Esophagus squamous epithelium (tissue), 5 donors: ENCODE data around the gene DYNC1I1. TPM values are rescaled to one million over a fixed set of nuclear protein-coding genes. Genes with fewer than 3 reads are reported as not detected.

Experiments
- DNase-seq: peaks from one replicate; lab custom pipeline; 2025; lab: John Stamatoyannopoulos, UW
- H3K27ac ChIP-seq, 4 donors: fragments of 200-600 bp; sonication (generic); one replicate each; pipeline ENCODE4 v1.5.1; 2016 to 2019; ENCODE audit warnings: mild to moderate bottlenecking in 1 of 4
- H3K27me3 ChIP-seq, 4 donors: fragments of 200-600 bp; sonication (generic); 1 replicate in 3 of 4; 2 replicates in 1 of 4; pipeline versions ENCODE4 v1.5.1 to v1.6.0; 2017 to 2021; ENCODE audit warnings: antibody characterized with exemption in 1 of 4
- H3K36me3 ChIP-seq, 3 donors: fragments of 200-600 bp; sonication (generic); one replicate each; pipeline ENCODE4 v1.5.1; 2016 to 2019
- H3K4me1 ChIP-seq, 3 donors: fragments of 200-600 bp; sonication (generic); one replicate each; pipeline ENCODE4 v1.5.1; 2017 to 2019
- H3K4me3 ChIP-seq, 4 donors: fragments of 200-600 bp; sonication (generic); 1 replicate in 3 of 4; 2 replicates in 1 of 4; pipeline ENCODE4 v1.5.1; 2016 to 2019; ENCODE audit warnings: mild to moderate bottlenecking in 2 of 4, moderate library complexity in 1 of 4
- H3K9me3 ChIP-seq, 3 donors: fragments of 200-600 bp; sonication (generic); one replicate each; pipeline ENCODE4 v1.5.1; 2016 to 2019
- CTCF ChIP-seq, 6 experiments: fragments of 450-650 bp in 4 of 6; fragments of 200-600 bp in 2 of 6; sonication (generic) in 2 of 6; IDR thresholded peaks; one replicate each; pipeline ENCODE4 v1.5.1; 2016 to 2019; ENCODE audit warnings: antibody characterized with exemption in 6 of 6, mild to moderate bottlenecking in 4 of 6, moderate library complexity in 4 of 6
- POLR2A ChIP-seq, 4 donors: fragments of 450-650 bp; IDR thresholded peaks; one replicate each; pipeline ENCODE4 v1.6.1; 2017; ENCODE audit warnings: antibody characterized with exemption in 4 of 4, mild to moderate bottlenecking in 4 of 4, moderate library complexity in 3 of 4
- WGBS, 2 donors: methylation state at CpG; one replicate each; pipeline ENCODE4 v1.1.5; 2018; 5-methylcytosine and 5-hydroxymethylcytosine counted together
- intact Hi-C: fragments of 100-400 bp; cut with DNase I; formaldehyde crosslinking; loops from one replicate; pipeline ENCODE4 v1.15.0; 2022
- total RNA-seq, 4 donors: library from RNA; depleted of rRNA; stranded (reverse); fragments of >200 nt; gene quantifications; one replicate each; pipeline ENCODE4 v1.1.0, GENCODE V29; 2016
- donor health status: DM: yes; HTN: yes; CAD: no.

Gene DYNC1I1
- total RNA-seq, 4 donors from 2014 or later = 2.0 to 8.0 (median 2.4) TPM

GRCh38 chr7:95951531-95951930 lies 179.2 kb downstream of the DYNC1I1 start:
- no peaks in the 10 kb centered on the region for H3K4me1 ChIP-seq
- no peaks in the 10 kb centered on the region for H3K9me3 ChIP-seq
- H3K4me3 ChIP-seq = no peak overlapping the region
- no peak for TF ChIP-seq CTCF (IDR thresholded peaks at IDR 0.05)
- no peak for TF ChIP-seq POLR2A (IDR thresholded peaks at IDR 0.05)
- H3K27ac ChIP-seq = no peak overlapping the region
- 80 to 90% methylated on average over 5 of the region's 5 CpGs for WGBS, 2 donors
- DNase-seq = no peak
- no peaks in the 10 kb centered on the region for H3K36me3 ChIP-seq
- no peaks in the 10 kb centered on the region for H3K27me3 ChIP-seq
- intact Hi-C loops = no loop called here

DNA sequence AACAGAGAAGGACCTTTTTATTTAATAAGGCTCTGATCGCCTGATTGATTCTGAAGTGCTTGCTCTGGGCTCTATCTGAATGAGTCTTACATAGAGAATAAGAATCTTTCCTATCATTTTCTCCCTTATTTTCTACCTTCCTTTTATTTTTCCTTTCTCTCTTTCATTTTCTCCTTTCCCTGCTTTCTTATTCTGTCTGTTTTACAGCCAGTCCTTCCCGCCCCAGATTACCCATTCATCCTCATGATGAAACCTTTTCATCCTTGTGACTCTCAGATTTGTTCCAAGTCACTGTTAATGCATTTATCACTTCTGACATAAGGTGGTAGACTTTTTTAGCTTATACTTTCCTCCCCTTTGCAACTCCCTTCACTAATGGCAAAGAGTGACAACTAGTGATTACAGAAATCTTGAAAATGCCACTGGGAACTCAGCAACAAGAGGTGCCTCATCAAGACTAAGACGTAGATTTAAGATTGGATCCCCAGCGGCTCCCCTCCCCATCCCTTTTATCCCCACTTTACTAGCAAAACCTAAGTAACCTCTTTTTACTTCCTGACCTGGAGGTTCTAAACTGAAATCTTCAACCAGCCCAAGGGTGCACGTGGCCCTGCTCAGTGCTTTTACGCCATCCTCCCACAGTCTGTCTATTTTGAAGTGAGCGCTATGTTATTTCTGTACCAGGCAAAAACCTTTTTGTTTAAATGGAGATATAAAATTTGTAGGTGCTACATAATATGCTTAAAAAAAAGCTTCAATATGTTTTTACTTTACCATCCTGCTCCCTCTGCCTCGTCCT lies 179.8 kb downstream of the DYNC1I1 start:
- Histone ChIP-seq H3K4me1 (no peaks in the 10 kb centered on the region), H3K4me3 (no peak overlapping the region), H3K36me3 (no peaks in the 10 kb centered on the region), H3K9me3 (no peaks in the 10 kb centered on the region), H3K27ac (no peak overlapping the region), H3K27me3 (no peaks in the 10 kb centered on the region)
- intact Hi-C loops = no loop called here
- WGBS, 2 donors = 72 to 73% methylated on average over 8 of the region's 8 CpGs
- no peak for TF ChIP-seq CTCF (IDR thresholded peaks at IDR 0.05)
- no peak for TF ChIP-seq POLR2A (IDR thresholded peaks at IDR 0.05)
- DNase-seq = no peak

GRCh38 chr7:95952851-95953250 lies 180.5 kb downstream of the DYNC1I1 start:
- intact Hi-C loops = no loop called here
- Histone ChIP-seq H3K9me3 (no peaks in the 10 kb centered on the region), H3K36me3 (no peaks in the 10 kb centered on the region), H3K27me3 (no peaks in the 10 kb centered on the region), H3K27ac (no peak overlapping the region), H3K4me1 (no peaks in the 10 kb centered on the region), H3K4me3 (no peak overlapping the region)
- no peak for DNase-seq
- WGBS, 2 donors = 29 to 33% methylated on average over 1 of the region's 1 CpG
- TF ChIP-seq CTCF (IDR thresholded peaks at IDR 0.05) = no peak
- TF ChIP-seq POLR2A (IDR thresholded peaks at IDR 0.05) = no peak

- no peaks in the 10 kb centered on the region for H3K27me3 ChIP-seq
- H3K4me1 ChIP-seq = no peaks in the 10 kb centered on the region
- H3K36me3 ChIP-seq = no peaks in the 10 kb centered on the region
- H3K4me3 ChIP-seq = no peak overlapping the region
- DNase-seq = no peak
- no peaks in the 10 kb centered on the region for H3K9me3 ChIP-seq
- TF ChIP-seq CTCF (IDR thresholded peaks at IDR 0.05) = no peak
- no peak for TF ChIP-seq POLR2A (IDR thresholded peaks at IDR 0.05)
- intact Hi-C loops = no loop called here
- no peak overlapping the region for H3K27ac ChIP-seq
Measured at GRCh38 chr7:95955748-95956147, 183.4 kb downstream of the DYNC1I1 start.

DNA sequence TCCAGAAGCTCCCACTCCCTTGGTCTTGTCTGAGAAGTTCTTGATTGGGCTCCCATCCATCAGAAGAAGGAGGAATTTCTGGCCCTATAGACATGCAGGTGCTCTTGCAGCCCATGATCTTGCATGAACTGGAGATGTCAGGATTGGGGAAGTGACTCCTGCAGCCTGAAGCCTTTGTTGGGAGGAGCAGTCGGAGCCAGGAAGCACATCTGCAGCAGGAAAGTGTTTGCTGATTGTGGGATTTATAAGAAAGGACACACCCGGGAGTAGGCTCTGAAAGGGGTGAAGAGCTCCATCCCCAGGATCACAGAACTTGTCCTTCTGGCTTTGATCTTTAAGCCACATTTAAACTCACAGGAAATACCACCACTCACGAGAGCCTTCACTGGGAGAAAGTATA lies 185.2 kb downstream of the DYNC1I1 start:
- Histone ChIP-seq H3K4me1 (no peaks in the 10 kb centered on the region), H3K27me3 (no peaks in the 10 kb centered on the region), H3K9me3 (no peaks in the 10 kb centered on the region), H3K27ac (no peak overlapping the region), H3K4me3 (no peak overlapping the region), H3K36me3 (no peaks in the 10 kb centered on the region)
- 11 to 29% methylated on average over 1 to 2 of the region's 3 CpGs for WGBS, 2 donors
- intact Hi-C loops = no loop called here
- DNase-seq = no peak
- TF ChIP-seq POLR2A (IDR thresholded peaks at IDR 0.05) (no peak), CTCF (IDR thresholded peaks at IDR 0.05) (no peak)
